Astrocyte (in vitro differentiated cells and primary cell): ENCODE measurements around the gene GYPC.

Source experiments
- CTCF ChIP-seq: IDR thresholded peaks from 2 replicates; pipeline ENCODE4 v1.5.1; 2011; ENCODE audit warnings: low read depth, mild to moderate bottlenecking, inconsistent platforms, low read length, moderate library complexity; ENCODE audit not compliant: insufficient read depth
- EZH2 ChIP-seq: IDR thresholded peaks from 2 replicates; pipeline ENCODE4 v1.6.1; 2012; ENCODE audit warnings: mild to moderate bottlenecking, low read length, inconsistent platforms; ENCODE audit not compliant: insufficient read depth

GRCh38 chr2:126642031-126642430 is 13.9 kb upstream of the GYPC start:
- TF ChIP-seq CTCF = no peak
- TF ChIP-seq EZH2 = no peak
